Measurements from ENCODE around the gene TCHH.
"Not testable (repeated sequence)": the region's sequence is repeated elsewhere in the genome, so short reads cannot be mapped to it uniquely, and the experiment has no call there.

The TCHH gene, protein sequence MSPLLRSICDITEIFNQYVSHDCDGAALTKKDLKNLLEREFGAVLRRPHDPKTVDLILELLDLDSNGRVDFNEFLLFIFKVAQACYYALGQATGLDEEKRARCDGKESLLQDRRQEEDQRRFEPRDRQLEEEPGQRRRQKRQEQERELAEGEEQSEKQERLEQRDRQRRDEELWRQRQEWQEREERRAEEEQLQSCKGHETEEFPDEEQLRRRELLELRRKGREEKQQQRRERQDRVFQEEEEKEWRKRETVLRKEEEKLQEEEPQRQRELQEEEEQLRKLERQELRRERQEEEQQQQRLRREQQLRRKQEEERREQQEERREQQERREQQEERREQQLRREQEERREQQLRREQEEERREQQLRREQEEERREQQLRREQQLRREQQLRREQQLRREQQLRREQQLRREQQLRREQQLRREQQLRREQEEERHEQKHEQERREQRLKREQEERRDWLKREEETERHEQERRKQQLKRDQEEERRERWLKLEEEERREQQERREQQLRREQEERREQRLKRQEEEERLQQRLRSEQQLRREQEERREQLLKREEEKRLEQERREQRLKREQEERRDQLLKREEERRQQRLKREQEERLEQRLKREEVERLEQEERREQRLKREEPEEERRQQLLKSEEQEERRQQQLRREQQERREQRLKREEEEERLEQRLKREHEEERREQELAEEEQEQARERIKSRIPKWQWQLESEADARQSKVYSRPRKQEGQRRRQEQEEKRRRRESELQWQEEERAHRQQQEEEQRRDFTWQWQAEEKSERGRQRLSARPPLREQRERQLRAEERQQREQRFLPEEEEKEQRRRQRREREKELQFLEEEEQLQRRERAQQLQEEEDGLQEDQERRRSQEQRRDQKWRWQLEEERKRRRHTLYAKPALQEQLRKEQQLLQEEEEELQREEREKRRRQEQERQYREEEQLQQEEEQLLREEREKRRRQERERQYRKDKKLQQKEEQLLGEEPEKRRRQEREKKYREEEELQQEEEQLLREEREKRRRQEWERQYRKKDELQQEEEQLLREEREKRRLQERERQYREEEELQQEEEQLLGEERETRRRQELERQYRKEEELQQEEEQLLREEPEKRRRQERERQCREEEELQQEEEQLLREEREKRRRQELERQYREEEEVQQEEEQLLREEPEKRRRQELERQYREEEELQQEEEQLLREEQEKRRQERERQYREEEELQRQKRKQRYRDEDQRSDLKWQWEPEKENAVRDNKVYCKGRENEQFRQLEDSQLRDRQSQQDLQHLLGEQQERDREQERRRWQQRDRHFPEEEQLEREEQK (N-terminal part only)

DNA sequence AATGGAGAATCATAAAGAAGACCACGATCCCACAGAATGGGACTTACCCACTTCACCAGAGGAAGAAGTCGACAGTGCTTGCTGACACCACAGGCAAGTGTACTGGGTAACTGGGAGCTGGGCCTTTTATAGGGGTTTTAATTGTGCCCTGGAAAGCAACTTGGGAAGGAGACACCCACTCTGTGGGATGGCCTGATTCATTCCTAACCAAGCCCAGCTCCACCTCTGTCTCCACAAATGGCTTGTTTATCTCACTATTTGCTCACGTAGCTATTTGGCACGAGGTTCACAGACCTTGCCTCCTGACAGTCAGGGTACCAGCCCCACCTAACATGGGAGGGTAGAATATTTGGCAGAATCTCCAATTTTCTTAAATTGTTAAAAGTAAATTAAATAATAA lies at the start of gene TCHH:
Gene TCHH (minus strand): TSS at position 101 of the 400 bp plus-strand sequence. CDS start 1,364 bp downstream, outside the sequence.
- DNase-seq (ENCODE audit: low spot score), result no peak

DNA sequence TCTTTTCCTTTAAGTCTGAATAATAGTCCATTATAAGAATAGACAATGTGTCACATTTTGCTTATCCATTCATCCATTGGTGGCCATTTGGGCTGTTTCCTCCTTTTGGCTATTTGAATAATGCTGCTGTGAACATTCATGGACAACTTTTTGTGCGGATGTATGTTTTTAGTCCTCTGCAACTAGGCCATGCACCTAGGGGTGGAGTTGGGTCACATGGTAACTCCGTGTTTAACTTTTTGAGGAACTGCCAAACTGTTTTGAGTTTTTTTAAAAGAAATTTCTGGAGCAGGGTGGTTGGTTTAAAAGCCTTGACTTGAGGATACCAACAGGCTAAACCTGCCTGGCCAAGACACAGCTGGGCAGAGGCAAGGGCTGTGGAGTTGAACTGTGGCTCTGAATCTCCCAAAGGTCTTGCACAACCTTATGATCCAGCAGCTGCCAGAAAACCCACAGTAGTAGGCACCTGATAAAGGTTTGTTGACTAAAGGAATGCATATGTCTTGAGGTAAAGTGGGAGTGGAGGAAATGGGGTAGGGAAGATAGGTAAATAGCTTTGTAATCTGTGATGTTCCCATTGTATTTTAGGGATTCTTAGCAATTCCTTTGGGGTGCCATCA lies 49.4 kb upstream of the TCHH start:
- DNase-seq (ENCODE audit: low spot score), result no peak

DNA sequence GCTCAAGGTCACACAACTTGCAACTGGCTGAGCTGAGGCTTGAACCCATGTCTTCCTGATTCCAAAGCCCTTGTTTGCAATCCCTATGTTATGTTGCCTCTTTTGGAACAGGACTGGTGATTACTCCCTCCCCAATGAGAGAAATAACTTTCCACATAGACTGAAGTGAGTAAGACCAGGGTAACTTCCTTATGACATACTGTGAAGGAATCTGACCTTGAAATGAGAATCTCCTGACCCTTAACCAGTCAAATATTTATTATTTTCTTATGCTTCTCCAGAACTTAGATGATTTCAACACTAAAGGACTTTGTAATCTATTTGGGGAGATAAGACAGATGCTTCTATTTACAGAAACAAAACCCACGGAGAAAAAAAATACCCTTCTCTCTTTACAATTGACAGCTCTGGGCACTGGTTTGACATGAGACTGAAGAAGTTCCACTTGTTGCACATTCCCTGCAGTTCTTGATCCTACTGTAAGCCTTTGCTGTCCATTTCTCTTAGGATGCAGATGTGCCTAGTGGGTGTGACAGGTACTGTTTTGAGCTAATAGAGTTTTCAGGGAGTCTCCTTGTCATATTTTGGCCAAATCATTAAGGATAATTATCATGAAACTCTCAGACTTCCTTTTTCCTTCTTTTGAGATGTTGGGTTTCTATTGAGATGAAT lies 47.7 kb upstream of the TCHH start:
- peak; percentile 50 for DNase-seq (ENCODE audit: low spot score)

DNA sequence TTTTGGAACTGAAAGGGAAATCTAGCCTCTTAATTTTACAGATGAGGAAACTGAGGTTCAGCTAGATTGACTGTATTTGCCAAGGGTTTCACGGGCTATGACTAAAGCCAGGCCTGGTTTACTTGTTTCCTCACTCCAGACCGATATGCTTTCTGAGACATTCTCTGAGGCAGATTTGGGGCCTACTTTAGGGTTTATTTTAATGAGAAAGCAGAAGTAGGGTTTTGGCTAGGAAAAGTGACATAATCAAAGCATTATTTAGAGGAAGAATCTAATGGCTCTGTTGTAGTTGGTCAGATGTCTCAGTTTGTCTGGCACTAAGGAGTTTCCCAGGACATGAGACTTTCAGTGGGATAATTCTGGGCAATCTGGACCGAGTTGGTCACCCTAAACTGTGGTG lies 45.3 kb upstream of the TCHH start:
- DNase-seq (ENCODE audit: low spot score), result no peak

DNA sequence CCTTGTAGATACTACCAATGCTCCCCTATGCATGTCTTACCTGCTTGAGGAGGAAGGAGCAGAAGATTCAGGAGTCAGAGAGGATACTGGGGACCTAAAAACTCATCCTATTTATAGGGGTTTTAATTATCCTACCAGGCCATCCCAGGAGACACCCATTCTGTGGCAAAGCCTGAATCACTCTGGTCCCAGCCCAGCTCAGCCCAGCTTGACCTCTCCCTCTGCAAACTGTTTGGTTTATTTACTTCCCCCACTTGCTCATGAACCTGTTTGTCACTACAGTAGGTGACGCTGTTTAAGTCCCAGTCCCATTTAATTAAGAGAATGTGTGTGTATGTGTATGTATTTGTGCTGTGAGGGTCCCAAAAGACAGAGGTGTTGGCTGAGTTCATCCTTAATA lies 43.9 kb upstream of the TCHH start, which contains the start of gene RPTN:
Gene RPTN (minus strand): TSS at position 85 of the 400 bp plus-strand sequence. CDS start 1,339 bp downstream, outside the sequence.
- no peak for DNase-seq (ENCODE audit: low spot score)

DNA sequence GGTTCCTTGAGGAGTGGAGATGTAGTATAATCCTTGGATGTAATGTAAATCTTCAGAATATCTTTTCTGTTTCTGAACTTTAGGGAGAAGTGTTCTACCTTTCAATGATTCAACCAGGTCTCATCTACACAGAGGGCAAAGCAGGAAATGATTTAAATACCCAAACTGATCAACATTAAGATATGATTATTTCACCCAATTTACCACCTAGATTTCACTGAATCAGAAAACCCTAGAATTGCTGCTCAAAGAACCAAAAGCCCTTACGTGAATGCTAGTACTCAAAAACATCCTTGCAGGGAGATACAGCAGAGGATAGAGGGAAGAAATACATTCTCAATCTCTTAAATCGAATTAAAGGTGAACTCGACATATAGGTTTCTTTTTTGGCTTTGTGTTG lies 38.8 kb upstream of the TCHH start:
- DNase-seq (ENCODE audit: low spot score), result no peak

DNA sequence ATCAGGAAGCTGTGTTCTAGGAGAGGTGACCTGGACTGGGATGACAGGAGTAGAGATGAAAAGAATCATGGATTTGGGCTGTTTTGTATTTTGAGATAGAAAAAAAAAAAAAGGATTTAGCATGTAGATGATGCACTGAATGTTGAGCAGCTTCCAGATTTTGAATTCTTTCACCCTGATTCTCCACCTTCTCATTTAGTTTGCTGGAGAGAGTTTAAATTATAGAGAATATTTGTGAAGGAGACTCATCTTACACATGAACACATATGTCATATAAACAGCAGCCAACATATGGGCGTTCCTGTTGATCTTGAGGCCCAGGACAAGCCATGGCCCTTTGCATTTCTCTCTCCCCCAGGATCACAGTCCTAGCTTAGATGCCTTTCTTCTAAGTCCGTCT lies 36.4 kb upstream of the TCHH start:
- DNase-seq (ENCODE audit: low spot score), result no peak

DNA sequence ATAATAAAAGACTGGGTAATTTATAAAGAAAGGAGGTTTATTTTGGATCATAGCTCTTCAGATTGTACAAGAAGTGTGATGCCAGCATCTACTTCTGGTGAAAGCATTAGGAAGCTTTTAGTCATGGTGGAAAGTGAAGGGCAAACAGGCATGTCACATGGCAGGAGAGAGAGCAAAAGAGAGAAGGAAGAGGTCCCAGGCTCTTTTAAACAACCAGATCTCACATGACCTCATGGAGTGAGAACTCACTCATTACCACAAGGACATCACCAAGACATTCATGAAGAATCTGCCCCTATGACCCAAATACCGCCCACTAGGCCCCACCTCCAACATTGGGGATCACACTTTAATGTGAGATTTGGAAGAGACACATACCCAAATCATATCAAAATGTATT lies 33.7 kb upstream of the TCHH start:
- DNase-seq (ENCODE audit: low spot score), result no peak

DNA sequence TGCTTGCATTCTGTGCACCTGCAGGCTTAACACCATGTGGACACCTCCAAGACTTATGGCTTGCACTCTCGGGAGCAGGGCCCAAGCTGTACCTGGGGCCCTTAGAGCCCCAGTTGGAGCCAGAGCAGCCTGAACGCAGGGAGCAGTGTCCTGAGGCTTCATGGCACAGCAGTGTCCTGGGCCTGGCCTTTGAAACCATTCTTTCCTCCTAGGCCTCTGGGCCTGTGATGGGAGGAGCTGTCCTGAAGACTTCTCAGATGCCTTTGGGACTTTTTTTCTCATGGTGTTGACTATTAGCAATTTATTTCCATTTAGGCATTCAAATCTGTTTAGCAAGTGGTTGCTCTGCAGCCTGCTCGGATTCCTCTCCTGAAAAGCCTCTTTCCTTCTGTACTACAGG lies 32.8 kb upstream of the TCHH start:
- no peak for DNase-seq (ENCODE audit: low spot score)

DNA sequence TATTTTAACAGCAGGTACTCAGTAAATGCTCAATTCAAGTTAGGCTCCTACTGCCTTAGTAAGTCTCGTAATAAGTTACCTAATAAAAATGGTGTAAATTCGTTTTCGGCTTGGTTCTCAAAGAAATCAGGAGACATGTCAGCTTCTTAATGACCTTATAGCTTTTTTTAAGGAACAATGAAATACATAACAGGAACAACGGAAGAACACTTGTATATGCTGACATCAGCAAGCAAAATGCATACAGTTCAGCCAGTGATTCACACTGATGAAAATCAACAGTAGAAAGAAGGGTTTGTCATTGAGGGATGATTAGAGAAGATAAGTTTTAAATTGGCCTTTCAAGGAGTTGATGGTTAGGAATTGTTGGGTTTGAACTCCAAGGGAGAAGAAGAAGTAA lies 30.5 kb upstream of the TCHH start:
- DNase-seq (ENCODE audit: low spot score), result no peak

DNA sequence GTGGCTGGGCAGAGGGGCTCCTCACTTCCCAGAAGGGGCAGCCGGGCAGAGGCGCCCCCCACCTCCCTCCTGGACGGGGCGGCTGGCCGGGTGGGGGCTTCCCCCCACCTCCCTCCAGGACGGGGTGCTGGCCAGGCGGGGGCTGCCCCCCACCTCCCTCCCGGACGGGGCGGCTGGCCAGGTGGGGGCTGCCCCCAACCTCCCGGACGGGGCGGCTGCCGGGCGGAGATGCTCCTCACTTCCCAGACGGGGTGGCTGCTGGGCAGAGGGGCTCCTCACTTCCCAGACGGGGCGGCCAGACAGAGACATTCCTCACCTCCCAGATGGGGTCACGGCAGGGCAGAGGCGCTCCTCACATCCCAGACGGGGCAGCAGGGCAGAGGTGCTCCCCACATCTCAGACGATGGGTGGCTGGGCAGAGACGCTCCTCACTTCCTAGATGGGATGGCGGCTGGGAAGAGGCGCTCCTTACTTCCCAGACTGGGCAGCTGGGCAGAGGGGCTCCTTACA lies 29.5 kb upstream of the TCHH start:
- DNase-seq (ENCODE audit: low spot score), result not testable (repeated sequence)

DNA sequence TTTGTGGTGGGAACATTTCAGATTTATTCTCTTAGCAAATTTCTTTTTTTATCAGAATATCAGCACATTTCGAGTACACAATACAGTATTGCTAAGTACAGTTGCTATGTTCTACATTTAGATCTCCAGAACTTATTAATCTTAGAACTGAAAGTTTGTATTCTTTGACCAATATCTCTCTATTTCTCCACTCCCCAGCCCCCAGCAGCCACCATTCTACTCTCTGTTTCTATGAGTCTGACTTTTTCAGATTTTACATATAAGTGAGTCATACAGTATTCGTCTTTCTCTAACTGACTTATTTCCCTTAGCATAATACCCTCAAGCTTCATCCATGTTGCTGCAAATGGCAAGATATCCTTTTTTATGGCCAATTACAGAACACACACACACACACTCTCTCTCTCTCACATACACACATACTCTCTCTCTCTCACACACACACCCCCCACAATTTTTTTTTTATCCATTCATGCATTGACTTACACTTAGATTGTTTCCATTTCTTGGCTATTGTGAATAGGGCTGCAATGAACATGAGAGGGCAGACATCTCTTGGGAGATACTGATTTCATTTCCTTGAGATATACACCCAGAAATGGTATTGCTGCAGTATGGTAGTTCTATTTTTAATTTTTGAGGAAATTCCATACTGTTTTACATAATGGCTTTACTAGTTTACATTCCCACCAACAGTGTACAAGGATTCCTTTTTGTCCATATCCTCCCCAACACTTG lies 28.1 kb upstream of the TCHH start:
- no peak for DNase-seq (ENCODE audit: low spot score)

DNA sequence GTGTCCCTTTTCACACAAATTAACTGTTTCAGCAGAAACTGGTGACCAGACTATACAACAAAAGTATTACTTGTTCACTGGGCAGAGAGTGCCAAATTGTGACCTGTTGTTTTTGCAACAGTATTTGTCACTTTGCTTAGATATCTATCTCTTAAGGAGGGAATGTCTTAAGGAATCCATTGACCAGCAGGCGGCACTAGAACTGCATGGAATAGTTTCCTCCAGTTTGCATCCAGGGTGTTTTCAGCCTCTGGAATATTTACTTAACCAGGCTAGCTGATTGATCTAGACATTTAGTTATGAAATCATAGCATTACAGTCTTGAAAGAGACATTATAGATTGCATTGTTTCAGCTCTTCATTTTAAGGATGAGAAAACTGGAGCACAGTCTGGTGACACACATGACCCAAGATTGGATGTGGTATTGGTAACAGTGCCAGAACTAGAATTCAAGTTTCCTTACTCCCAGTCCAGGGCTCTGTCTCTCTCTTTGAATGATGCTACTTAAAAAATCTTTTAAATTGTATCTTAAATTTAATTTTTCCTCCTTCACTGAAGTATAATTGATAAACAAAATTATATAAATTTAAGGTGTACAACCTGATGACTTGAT lies 26.8 kb upstream of the TCHH start:
- DNase-seq (ENCODE audit: low spot score), result peak; percentile 60

DNA sequence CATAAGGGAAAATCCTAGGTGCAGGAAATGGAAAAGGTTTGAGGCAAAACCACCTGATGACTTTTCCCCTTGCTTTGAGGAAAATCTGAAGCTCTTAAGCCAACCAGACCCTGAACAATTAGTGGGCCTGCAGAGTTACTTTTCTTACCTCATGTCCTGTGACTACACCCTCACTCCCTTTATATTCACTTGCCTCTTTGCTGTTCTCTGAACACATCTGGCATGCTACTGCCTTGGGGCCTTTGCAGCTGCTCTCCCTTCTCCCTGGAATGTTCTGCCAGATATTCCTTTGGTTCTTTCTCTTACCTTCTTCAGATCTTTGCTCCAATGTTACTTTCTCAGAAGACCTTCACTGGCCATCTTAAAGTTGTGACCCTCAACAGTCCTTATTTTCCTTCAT lies 22.0 kb upstream of the TCHH start:
- no peak for DNase-seq (ENCODE audit: low spot score)

DNA sequence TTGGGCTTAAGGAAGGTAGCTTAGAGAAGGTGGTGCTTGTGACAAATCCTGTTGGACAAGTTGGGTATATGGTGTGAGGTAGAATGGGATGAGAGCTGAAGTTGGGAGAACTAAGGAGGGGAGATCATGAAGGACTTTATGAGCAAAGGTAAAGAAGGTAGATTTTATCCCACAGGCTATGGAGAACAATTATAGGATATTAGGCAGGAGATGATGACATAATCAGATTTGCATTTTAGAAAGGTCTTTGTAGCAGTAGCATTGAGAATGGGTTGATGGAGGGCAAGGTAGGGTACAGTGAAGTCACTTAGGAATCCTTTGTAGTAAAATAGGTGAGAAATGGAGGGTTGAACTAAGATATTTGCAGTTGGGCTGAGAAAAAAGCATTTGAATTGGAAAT lies 14.9 kb upstream of the TCHH start:
- no peak for DNase-seq (ENCODE audit: low spot score)

DNA sequence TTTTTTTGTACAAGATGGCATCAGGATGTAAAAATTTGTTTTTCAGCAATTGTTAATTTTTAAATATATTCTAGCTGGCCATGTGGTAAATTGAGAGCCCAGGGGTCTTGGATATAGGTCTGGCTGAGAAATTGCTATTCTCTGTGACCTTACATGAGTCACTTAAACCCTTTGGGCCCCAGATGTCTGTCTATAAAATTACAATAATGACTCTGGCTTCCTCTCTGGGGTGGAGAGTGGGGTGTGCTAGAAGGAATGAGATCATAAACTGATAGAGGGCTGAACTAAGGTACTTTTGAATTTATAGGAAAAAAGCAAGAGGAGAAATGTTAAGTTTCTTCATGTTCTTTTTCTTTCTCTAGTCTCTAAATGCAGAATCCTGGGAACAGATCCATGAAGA lies 12.4 kb upstream of the TCHH start:
- no peak for DNase-seq (ENCODE audit: low spot score)

DNA sequence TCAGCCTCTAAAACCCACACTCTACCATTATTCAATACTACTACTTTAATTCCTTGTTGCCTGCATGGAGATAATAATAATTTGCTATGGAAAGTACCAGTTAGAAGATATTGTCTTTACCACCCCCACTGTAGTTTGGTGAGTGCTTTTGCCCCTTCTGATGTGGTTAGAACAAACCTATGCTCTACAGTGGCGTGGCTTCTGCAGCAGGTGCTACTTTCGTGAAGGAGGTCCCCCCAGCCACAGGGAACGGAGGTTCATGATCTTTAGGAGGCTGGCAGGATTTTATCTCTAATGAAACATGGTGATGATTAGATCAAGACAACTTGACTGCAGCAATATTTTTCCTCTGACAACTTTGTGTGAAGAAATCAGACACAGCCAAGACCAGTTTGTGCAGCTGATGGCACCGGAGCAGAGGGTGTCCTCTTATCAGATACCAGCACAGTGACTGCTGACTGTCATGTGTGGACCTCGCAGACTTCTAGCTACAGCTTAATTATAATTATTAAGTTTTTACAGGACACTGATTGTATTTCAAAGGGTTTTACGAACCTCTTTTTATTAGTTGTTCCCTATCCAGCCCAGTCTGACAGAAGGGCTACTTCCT lies 10.7 kb upstream of the TCHH start:
- DNase-seq (ENCODE audit: low spot score), result no peak

DNA sequence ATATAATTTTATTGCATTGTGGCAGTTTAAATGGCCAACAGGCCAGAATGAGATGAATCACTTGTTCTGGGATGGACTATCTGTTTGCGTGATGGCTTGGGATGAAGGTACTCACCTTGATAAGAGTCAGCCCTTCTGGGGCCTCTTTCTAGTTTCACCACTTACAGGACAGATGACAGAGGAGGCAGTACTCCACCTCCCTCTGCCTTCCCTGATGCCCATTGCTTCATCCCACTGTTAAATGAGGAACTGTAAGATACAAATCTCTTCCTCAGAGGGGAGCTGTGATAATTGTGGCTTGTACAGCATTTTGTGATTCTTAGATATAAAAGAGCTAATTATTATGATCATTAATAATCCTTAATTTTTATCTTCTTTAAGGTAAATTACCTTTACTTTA lies 3.7 kb upstream of the TCHH start:
- no peak for DNase-seq (ENCODE audit: low spot score)

DNA sequence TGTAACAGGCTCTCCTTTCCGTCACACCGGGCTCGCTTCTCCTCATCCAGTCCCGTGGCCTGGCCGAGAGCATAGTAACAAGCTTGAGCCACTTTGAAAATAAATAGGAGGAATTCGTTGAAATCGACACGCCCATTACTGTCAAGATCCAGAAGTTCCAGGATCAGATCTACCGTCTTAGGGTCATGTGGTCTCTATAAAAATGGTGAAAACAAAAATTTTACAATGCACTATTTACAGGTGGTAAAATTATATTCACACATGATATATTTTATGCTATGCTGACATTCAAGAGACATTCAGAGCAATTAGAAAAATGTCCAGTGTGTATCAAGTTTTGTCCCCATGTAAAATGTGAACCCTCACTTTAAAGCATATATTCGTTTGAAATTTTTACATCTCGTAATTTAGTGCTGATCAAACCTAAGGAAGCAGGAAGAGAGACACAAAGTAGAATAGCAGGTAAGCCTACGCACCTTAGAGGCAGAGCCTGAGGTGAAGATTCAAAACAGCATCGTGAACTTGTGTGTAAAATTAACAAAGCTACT lies 2.3 kb downstream of the TCHH start:
- no peak for DNase-seq (ENCODE audit: low spot score)

Measured in SW480 (cell line).